Adipose tissue (tissue), 3 donors: ENCODE results near the gene OS9. TPM values are rescaled to one million over a fixed set of nuclear protein-coding genes. Genes with fewer than 3 reads are reported as not detected.

Experiments
- H3K27ac ChIP-seq: one replicate; pipeline ENCODE4 v1.5.1; 2013; ENCODE audit warnings: low read depth, low read length
- WGBS, 3 donors: extraction: QIAGEN DNeasy Blood & Tissue Kit; methylation state at CpG; one replicate each; pipeline ENCODE4 v1.1.7; 2013; 5-methylcytosine and 5-hydroxymethylcytosine counted together
- polyA plus RNA-seq, 3 donors: library from polyadenylated mRNA; stranded (reverse); fragments of 200-250 nt; gene quantifications; one replicate each; pipeline ENCODE4 v1.2.3, GENCODE V29; 2013
- donor health status: healthy with polysubstance abuse.
- donor health status: Bipolar disorder and iron deficiency.
- donor health status: healthy.

The OS9 gene
- polyA plus RNA-seq, 3 donors: 176 to 204 (median 192) TPM

DNA sequence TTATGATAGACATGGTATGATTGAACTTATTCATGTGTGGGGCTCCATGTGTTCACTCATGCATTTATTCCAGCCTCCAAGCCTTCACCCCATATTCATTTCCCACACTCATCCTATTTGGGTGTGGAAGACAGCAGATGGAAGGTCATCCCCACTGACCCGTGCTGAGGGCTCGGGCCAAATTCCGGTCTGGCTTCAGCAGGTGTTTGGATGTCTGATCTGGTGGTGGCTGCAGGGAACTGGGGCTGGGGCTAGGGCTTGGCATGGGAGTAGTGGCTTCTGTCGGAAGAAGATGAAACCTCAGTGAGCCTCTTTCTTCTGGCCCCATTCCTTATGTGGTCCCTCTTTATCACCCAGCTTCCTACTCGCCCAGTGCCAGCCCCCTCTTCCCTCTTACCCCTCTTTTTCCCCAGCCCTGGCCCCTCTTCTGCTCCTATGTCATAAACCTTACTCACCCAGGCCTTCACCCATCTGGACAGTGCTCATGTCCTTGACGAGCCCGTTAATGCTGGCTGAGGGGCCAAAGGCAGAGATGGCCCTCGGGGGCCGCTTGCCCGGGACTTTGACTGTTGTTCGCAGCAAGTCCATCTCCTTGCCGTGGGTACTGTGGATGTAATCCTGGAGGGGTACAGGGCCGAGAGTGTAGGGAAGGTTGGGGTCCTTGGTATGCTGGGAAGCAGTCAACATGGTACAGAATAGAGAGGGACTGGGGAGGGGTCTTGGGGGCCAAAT, 36.6 kb downstream of the OS9 start:
- WGBS, 3 donors: 78 to 88% (median 87%) methylated on average over 13 of the region's 13 CpGs
- no peak overlapping the region for H3K27ac ChIP-seq

DNA sequence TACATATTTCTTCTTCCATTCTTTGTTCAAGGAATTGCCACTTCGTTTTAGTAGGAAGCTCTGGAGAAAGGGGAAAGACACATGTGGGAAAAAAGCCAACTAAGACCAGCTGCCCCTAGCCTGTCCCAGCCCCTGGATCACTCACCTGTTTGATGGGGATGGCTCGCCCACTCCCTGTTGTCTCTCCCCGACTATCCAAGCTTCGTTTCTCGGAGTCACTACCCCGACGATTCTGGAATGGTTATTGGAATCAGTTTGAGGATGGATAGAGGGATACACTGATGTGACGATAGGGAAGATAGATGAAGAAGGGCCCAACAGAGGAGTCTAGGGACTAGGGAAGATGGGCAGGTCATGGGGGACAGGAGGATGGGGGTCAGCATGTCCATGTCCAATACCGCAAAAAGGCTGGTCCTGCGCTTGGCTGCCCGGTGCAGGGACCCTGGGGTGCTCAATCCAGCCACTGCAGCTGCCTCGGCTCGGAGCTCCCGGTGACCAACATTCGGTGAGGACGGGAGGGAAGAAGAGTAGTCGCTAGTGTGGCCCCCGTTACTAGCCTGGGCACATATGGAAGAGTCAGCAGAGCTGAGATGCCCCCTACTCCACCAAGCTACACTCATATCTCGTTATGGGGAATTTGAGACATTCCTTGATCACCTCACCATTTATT, 37.6 kb downstream of the OS9 start:
- H3K27ac ChIP-seq: no peak overlapping the region
- 70 to 85% (median 82%) methylated on average over 19 of the region's 19 CpGs for WGBS, 3 donors

DNA sequence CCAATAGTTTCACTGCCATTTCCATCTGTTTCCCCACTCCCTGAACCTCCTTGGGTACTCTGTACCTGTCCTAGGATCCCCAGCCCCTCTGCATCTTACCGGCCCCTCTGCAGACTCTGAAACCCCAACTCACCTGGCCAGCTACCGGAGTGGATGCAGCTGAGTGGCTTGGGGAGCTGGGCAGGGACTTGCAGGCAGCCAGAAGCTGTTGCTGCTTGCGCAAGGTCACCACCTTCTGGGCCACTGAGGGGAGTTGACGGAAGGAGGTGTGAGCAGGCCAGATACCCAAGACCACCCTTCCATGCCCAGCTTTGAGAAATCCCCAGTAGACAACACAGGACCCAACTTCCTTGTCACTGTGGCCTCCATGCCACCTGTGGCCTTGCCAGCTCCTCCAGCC, 38.3 kb downstream of the OS9 start:
- 73 to 84% (median 78%) methylated on average over 4 of the region's 4 CpGs for WGBS, 3 donors

DNA sequence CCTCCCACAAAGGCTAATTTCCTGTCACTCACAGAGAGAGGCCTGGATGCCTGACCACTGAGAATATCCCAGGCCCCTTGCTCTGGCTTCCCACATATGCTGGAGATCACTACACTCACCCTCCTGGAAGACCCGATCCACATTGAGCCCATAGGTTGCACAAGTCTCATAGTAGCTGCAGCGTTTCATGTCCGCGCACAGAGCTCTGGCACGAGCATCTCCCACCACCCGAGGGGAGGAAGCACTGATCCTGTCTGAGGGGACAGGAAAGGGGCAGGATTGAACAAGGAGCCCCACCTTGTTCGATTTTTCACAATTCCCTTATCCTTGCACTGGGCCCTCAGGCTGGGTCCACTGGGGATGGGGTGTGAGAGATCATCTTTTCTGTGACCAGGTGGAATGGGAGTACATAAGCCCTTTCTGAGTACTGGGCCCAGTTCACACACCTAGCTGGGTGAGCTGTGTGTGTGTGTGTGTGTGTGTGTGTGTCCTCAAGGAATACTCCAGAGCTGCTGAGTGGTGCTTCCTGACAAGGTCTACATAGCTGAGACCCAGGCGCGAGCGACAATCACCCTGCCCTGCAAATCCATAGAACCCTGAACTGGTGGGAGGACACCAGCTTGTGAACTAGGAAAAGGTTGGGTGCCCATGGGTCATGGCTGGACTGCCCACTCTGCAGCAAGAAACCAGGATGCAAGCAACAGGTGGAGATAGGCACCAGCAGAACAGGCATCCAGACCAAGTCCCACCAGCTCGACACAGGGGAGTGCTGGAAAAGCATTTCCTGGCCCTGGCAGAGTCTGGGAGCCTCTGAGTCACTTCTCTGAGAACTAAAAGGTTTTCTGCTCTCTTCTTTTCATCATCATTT, 39.0 kb downstream of the OS9 start:
- 79 to 84% (median 80%) methylated on average over 11 of the region's 11 CpGs for WGBS, 3 donors
- H3K27ac ChIP-seq: no peak overlapping the region

More for the DNA sequence above, 38.3 kb downstream of the OS9 start:
- no peak overlapping the region for H3K27ac ChIP-seq

DNA sequence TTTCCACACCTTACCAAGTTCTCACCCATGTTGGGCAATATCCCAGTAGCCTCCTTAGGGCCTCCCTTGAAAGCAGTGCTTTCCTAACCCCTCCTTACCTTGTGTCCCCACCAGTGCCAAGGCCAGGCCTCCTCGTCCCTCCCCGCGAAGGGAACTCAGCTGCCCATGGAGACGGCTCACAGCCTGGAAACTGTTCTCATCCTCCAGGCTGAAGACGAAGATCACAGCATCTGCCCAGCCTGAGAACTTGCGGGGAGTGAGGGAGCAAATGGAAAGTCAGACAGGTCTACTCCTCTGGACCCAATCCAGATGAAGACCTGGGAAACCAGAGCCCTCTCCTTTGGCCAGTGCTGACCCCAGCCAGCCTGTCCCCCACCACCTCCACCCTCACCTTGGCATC, 40.0 kb downstream of the OS9 start:
- no peak overlapping the region for H3K27ac ChIP-seq
- WGBS, 3 donors: 75 to 88% (median 84%) methylated on average over 6 of the region's 6 CpGs

DNA sequence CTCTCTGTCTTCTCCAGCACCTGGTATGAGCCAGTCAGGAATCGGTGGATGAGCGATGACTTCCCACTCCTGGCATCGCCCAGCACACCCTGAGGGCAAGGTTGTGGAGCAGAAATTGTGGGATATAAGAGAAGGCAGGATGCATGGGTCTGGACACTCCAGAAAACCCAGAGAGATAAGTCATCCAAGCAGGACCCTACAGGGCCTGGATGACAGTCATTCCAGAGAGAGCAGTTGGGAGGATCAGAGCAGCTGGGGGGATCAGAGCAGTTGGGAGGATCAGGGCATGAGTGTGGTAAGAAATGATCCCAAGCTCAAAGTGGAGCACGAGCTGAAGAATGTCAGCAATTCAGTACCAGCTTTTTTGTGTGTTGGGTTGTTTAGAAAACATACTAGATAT, 40.7 kb downstream of the OS9 start:
- 76 to 86% (median 82%) methylated on average over 4 of the region's 4 CpGs for WGBS, 3 donors
- H3K27ac ChIP-seq: no peak overlapping the region

- WGBS, 3 donors: 11 to 44% (median 32%) methylated on average over 8 of the region's 8 CpGs
- H3K27ac ChIP-seq: no peak overlapping the region
Observed at GRCh38 chr12:57735198-57735855, 41.4 kb downstream of the OS9 start.

DNA sequence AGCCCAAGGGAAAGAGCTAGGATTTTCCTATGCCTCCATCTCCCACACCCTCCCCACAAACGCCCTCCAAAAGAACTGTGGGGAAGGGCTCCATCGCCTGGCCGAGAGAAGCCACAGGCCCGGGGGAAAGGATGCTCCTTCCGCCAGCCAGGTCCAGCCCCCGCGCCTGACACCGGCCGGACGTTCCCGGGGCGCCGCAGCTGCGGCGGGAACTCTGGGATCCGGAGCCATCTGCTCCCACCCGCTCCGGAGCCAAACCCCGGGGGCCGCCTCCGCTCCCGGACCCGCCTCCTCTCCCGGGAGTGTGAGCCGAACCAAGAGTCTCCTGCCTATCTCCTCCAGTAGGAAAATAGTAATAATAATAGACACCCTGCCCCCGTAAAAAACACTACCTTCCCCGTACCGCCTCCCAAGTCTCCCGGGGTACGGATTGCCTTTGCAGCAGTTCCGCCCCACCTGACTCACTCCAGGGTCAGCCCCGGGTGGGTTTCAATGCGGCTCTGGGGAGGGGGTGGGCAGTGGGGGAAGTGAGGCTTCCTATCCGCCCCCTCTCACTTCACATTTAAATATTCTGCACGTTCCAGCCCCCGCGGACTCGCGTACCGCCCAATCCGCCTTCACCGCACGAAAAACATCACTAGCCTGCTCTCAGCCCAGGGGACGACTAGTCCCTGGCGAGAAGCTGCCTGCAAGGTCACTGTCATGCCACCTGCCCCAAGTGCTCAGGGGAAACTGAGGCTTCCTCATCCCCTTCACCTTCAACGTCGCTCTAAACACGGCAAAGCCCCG, 42.2 kb downstream of the OS9 start:
- 5 to 45% (median 27%) methylated on average over 48 to 49 of the region's 49 CpGs for WGBS, 3 donors
- no peak overlapping the region for H3K27ac ChIP-seq

DNA sequence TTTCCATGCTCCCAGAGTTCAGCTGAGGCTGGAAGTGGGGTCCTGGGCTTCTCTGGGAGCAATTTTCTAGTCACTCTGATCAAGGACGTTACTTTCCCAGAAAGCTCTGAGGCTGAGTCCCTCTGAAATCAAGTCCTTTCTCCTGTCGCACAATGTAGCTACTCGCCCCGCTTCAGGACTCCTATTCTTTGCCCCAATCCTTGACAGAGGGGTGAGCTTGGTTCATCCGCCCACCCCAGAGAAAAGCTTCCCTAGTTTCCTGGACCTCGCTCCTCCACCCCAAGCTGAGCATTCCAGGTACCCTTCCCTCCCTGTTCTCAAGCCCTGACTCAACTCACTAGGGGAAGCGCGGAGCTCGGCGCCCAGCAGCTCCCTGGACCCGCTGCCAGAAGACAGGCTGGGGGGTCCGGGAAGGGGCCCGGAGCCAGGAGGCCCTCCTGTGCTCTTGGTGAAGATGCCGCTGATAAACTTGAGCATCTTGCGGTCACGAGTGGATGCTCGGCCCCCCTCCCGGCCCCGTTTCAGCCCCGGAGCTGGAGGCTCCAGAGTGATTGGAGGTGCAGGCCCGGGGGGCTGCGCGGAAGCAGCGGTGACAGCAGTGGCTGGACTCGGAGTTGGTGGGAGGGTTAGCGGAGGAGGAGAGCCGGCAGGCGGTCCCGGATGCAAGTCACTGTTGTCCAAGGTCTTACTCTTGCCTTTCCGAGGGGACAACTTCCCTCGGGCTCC, 43.0 kb downstream of the OS9 start:
- WGBS, 3 donors: 9 to 47% (median 42%) methylated on average over 30 to 31 of the region's 31 CpGs

DNA sequence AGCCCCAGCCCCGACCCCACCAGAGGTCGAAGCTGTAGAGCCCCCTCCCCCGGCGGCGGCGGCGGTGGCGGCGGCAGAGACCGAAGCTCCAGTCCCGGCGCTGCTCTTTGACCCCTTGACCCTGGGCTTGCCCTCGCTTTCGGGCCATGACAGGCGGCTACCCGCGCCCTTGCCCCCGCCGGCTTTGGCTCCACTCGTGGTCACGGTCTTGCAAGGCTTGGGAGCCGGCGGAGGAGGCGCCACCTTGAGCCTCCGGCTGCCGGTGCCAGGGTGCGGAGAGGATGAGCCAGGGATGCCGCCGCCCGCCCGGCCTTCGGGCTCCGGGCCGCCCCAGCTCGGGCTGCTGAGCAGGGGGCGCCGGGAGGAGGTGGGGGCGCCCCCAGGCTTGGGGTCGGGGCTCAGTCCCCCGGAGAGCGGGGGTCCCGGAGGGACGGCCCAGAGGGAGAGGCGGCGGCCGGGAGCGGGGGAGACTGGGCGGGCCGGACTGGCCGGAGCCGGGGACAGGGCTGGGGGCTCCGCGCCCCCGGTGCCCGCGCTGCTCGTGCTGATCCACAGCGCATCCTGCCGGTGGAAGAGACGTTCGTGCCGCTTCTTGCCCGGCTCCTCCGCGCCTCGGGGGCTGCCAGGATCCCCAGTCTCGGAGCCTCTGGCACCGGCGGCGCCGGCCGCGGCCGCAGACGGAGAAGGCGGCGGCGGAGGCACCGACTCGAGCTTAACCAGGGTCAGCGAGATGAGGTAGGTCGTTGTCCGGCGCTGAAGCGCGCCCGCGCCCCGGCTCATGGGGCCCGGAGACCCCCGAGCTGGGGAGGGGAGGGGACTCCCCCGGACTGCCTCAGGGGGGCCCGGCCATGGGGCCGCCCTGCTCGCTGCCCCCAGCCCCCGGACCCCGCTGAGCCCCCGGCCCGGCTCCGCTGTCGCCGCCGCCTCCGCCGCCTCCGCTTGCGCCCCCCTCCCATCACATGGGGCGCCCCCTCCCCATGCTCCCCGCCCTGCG, 43.8 kb downstream of the OS9 start:
- WGBS, 3 donors: 13 to 45% (median 33%) methylated on average over 63 to 109 of the region's 110 CpGs
- no peak overlapping the region for H3K27ac ChIP-seq

More for the DNA sequence above, 43.0 kb downstream of the OS9 start:
- no peak overlapping the region for H3K27ac ChIP-seq

- no peak within 1 kb of the TSS for H3K27ac ChIP-seq
Observed at GRCh38 chr12:57738661-57739237, 44.8 kb downstream of the OS9 start, which contains the start of gene AGAP2. AGAP2 (minus strand) TSS chr12:57738742; CDS start chr12:57738246, 496 bp downstream.

GRCh38 chr12:57739387-57739786, 45.5 kb downstream of the OS9 start:
- 13 to 52% (median 37%) methylated on average over 7 of the region's 7 CpGs for WGBS, 3 donors
- H3K27ac ChIP-seq: no peak overlapping the region

More at GRCh38 chr12:57738661-57739237, 44.8 kb downstream of the OS9 start, which contains the start of gene AGAP2:
- 8 to 44% (median 33%) methylated on average over 30 to 36 of the region's 36 CpGs for WGBS, 3 donors

DNA sequence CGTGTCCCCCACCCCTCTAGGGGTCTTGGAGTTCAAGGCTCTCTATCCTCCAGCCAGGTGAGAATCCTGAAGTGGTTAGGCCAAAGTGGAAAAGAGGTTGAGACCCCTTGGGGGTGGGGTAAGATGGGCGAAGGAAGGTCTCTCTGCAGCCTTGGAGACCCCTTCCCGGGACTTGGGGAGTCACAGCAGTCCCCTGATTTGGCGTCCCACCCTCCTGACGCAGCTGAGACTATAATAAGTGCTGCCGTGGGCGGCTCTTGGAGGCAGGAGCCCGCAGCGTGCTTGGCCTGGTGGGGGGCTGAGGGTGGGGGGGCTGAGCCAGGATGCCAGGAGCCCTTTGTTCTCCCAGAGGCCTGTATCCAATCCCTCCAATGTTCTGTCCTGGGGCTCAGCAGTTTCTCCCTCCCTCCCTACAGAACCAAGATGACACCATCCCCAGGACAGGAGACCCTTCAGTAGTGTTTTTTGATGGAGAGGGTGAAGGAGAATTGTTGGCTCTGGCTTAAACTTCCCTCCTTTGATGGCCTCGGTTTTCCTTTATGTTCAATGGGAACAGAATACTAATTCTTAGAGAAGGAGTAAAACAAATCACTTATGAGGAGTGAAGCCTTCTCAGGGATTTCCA, 46.1 kb downstream of the OS9 start:
- WGBS, 3 donors: 36 to 61% (median 59%) methylated on average over 10 of the region's 10 CpGs
- no peak overlapping the region for H3K27ac ChIP-seq

GRCh38 chr12:57740656-57741412, 46.9 kb downstream of the OS9 start:
- H3K27ac ChIP-seq: no peak overlapping the region
- 42 to 67% (median 44%) methylated on average over 5 of the region's 5 CpGs for WGBS, 3 donors

GRCh38 chr12:57741413-57741789, 47.5 kb downstream of the OS9 start:
- 24 to 75% (median 50%) methylated on average over 1 of the region's 1 CpG for WGBS, 3 donors
- H3K27ac ChIP-seq: no peak overlapping the region
